HG02798 (cell line): ENCODE measurements around the gene CDC42BPA.

Experiments used
- ATAC-seq: cut with Tn5 transposase; IDR thresholded peaks from one replicate; pipeline ENCODE4 v1.9.1; 2021; ENCODE audit warnings: mild to moderate bottlenecking; ENCODE audit not compliant: unreplicated experiment, poor library complexity

The CDC42BPA gene

DNA sequence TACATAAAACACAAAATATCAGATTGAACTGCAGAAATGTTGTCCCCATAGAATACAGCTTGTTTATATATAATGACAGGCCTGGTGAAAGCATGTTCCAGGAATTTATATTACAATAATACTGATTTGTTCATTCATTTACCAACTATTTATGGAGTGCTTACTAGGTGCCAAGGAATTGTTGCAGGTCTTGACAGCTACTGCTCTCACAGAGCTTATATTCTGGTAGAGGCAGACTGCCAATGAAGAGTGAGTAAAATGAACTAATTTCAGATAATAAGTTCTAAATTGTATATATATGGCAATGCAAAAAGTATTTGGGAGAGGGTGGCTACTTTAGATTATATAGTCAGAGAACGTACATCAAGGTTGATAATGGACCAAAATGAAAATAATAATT, 226.2 kb downstream of the CDC42BPA start:
- no peak for ATAC-seq

DNA sequence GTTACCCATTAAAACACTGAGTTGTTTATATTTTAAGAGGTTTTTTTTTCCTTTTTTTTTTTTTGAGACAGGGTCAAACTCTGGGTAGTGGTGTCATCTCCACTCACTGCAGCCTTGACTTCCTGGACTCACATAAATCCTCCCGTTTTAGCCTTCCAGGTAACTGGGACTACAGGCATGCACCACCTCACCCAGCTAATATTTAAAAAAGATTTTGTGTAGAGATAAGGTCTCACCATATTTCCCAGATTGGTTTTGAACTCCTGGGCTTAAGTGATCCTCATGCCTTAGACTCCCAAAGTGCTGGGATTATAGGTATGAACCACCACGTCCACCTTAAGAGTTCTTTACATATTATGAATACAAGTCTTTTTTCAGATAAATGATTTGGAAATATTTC, 231.7 kb downstream of the CDC42BPA start:
- ATAC-seq = no peak

DNA sequence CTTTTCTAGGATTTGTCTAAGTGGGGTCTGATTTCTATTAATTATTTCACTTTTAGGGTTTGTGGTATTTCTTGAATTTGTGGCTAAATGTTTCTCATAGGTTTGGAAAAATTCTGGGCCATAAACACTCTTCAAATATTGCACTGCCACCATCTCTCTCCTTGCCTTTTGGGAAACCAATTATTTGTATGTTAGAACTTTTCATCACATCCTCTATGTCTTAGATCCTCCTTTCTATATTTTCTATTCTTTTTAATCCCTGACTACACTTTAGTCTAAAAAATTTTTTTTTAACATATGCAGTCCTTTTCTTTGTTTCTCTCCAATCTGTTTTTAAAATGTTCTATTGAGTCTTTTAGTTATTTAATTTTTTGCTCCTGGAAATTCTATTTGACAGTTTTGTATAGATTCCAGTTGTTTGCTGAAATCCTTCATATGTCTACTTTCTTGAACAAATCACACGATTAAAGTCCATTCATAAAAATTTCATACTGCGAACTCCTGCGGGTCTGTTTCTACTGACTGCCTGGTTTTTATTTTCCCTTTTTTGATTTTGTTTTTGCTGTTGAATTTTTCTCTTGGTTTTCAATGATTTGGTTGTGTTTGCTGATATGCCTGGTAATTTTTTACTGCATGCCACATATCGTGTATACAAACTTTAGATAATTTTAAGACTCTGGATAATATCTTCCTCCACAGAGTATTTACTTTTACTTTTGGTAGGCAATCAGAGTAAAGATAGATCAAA, 235.1 kb downstream of the CDC42BPA start:
- ATAC-seq = no peak

DNA sequence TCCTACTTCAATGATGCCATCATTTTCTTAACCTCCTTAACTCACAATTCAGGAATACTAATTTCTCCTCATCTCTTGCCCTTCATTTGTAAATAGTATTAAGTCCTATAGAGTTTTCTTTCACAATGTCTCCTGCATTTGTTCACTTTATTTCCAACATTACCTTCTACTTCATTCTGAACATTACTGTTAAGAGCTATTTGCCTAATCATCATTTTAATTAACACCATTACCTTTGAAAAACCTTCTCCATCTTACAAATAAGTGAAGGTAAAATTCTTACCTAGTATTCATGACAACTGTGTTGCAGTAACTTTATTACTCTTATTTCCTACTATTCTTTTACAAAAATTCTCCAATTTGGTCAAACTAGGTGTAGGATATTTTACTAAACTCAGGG, 240.5 kb downstream of the CDC42BPA start:
- no peak for ATAC-seq

DNA sequence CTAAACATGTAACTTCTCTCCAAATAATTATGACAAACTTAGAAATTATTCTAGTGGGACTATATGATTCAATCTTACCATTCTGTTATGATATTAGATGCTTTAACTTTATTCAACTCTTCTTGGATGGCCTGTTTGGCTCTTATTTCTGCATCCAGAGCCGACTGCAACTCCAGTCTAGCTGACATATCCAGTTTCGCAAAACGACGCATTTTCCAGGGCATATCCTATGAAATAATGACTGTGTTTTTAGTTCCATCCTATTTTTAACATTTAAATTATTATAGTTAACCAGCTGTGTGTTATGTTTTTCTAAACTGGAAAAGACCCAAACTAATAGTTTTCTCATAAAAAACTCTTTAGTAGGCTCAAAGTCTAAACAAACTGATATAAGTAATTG, 244.5 kb downstream of the CDC42BPA start:
- ATAC-seq = no peak

DNA sequence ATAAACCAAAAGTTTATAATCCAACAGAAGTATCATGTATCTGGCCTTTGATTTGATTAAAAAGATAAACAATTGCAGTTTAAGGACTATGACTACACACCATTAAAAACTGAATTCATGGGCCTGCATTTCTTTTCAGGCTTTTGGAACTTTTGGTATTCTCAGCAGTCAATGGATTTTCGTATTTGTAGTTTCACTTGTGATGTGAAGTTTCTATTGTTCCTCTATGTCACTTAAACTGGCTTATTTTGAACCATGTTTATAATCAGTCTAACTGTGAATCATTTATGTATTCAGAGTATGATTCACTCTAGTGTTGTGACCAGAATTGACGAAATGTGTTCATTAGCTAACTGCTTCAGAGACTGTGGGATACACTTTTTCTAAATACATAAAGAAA, 245.3 kb downstream of the CDC42BPA start:
- ATAC-seq = peak; percentile 49

DNA sequence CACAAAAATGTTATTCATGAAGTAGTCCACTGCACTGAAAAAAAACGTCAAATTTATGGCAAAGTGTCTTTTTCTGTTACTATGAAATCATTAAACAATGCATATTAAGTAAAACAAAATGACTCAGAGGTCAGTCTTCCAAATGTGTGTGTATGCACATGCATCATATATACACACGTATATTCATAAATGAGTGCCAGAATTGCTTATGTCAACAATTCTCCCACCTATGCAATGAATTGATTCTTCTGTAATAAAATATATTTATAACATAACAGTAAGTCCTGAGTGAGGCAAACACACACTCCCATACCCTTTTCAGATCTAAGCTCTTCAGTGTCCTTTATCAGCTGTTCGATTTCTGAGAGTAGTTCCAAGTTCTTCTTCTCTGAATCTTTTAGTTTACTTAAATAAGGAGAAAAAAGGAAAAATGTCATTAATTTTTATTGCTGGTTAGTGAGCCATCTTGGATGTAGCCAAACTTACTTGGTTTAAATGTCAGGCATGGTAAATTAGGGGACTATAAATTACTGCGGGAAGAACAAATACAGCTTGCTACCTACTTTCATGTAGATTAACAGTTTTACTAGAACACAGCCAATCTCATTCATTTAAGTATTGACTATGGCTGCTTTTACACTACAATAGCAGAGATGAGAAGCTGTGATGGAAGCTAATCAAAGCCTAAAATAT, 246.3 kb downstream of the CDC42BPA start:
- no peak for ATAC-seq

DNA sequence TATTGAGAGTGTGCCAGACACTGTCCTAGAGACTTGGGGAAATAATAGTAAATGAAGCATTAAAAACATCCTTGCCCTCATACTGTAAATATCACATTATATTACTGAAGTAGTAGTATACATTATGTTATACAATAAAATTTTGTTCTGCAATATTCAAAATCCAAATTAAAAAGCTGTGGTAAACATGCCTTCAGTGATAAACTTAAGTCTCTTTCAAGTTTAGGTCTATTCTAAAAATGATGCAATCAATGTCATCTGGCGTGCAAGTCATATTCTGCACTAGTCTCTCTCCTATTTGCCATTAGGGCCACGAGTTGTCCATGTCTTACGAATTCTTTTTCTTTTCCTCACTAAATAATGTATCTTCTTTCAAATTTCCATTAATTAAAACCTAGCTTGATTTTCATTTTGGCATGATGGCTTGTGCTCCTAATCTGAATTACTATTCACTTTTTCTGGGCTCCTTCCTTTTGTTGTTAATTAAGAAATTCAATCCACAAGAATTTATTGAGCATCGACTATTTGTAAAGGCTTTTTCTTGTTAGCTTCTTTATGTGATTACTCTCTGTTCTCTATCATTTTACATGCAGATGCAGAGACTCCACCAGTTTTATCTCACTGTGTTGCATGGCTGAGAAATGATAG, 247.5 kb downstream of the CDC42BPA start:
- no peak for ATAC-seq

DNA sequence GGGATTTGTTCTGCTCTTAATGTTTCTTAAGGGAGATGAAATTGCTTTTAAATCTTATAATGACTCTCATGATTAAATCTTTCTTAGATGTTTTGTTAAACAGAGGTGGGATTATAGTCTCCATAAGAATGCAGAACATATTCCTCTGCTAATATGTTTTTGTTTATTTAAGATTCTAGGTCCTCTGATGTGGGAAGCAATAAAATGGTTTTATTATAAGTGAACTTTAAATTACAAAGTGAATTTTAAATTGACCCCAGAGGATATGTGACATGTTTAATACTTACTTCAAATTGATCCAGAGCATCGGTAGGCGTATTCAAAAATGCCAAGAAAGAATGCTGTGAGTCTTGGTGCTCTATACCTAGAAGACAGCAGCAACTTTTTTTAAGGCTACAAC, 248.8 kb downstream of the CDC42BPA start:
- ATAC-seq = no peak

DNA sequence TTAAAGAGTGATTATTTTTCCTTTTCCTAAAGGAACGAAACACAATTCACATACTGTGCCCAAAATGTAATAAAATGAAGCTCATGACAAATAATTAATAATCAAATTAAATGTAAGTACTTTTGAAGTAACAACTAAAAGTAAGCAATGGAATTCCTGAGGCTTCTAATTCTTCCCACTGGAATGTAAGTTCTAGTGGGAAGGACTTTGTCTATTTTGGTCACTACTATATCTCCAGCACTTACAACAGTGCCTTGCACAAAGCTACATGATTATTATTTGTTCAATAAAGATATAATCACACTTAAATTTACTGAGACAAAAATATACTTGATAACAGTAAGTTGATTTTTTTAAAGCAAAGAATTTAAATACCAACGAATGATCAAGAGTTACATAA, 249.4 kb downstream of the CDC42BPA start:
- no peak for ATAC-seq

DNA sequence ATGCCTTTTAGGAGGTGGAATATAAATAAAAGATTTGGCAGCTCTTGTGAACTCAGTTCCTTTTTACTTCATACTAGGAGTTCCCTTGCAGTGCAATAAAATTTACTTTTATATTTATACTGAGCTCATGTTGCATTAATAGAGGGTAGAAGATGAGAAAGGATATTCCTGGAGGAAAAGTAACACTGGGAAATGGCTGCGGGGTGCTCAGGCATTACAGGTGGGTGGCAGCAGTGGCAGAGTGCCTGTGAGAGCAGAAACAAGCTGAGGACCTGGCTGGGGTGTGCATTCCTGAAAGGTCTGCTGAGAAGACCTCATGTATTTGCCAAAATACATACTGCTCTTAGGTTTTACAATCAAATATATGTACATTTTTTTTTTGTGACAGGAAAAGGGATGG, 251.3 kb downstream of the CDC42BPA start:
- no peak for ATAC-seq

DNA sequence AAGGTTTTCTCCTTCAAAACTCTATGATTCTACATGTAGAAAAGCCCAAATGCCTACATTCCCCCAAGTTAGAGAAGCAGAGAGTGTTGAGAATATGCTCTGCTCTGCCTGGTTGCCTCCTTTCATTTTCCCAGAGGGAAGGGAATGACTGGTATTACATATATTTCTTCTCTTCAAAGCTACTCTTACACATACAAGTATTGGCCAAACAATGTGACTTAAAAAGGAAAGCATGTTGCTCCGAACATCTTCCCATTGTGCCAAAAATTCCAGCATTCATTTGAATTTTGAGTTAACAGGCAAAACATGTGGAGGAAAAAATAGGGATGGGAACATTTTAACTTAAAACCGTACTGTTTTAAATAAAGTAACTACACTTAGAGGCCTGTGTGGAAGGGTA, 253.0 kb downstream of the CDC42BPA start:
- ATAC-seq = no peak

DNA sequence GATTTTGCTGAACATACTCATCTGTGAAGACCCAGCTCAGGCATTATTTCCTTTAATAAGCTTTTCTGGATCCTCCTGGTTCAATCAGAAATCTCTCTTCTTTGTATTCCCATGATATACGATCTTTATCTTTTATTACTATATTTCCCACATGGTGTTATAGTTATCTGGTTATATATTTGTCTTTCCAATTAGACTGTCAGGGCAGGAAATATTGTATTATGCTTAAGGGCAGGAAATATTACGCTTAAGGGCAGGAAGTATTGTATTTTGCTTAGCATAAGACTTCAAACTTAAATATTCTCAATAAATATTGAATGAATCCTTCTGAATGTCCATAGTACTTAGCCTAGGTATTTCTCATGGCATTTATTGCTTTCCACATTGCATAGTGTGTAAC, 256.0 kb downstream of the CDC42BPA start:
- no peak for ATAC-seq

DNA sequence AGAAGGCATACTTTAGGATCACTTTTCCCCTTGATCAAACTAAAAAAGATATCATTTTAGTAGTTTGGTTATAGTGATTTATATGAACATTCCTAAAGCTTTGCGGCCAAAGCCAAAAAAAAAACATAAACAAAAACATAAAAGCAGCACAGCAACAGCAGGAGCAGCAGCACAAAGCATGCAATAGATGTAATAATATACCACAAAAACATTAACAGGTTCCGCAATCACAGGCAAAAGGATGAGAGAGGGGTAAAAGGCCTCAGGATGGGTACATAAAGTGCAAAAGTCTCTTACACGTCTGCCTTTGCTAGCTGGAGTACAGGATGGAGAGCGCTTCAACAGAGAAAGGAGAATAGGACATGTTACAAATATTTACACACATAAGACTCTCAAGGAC, 259.2 kb downstream of the CDC42BPA start:
- no peak for ATAC-seq

DNA sequence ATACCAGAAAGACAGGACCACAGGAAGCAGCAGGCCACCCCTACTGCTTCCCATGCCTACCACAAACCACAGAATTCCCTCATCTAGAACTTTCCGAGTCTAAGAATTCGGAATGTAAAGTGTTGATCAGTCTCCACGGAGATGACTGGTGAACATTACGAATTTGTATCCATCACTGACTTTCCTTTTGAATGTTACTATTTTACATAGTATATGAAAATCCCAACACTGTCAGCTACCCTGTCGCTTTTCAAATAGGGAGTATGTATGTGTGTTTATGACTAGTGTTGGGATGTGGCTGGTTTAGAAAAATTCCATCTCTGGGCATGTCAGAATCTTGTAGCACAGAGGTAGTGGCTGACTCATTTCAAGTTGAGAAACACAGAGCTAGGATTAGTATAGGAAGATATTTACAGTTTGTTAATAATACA, 260.0 kb downstream of the CDC42BPA start:
- ATAC-seq = no peak

DNA sequence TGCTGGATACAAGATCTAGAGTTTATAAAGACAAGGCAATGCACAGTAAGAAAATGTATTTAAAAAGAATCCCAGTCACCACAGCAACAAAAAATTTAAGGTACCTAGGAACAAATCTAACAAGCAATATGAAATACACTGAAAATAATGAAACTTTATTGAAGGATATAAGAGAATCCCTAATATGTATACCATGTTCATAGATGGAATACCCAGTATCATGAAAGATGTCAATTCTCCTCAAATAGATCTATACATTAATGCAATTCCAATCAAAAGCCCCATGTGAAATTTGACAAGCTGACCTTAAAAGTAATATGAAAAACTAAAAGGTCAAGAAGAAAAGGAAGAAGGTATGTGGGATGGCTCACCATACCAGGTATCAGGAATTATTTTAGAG, 269.0 kb downstream of the CDC42BPA start:
- no peak for ATAC-seq

DNA sequence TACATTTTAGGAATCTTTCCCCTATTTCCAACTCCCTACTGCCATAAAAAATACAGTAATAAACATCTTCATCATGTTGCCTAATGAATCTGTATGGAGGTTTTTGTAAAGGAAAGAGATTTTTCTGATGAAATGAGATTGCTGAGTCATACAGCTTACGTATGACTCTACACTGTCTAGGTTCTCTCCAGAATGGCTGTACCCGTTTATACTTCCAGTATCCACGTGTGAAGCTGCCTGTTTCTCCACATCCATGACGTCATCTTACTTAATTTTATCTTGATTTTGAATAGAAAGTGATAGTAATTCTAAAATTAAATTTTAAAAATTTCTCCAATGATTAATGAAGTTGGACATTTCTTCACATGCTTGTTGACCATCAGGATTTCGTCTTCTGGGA, 274.5 kb downstream of the CDC42BPA start:
- no peak for ATAC-seq

DNA sequence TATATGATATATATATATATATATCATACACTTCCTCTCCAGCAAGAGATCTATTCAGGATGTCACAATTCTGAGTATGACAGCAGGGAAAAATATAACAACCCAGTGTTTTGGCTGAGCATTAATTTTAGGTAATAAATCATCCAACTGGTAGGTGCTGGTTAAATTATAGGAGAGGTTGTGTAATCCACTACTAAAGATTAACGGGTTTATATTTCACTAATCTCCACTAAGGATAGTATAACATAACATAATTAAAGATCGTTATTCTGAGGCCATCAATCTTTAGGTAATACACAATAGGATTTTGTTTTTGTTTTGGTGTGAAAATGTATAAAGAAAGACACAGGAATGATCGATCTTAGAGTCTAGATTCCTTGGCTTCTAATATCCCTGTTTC, 276.0 kb downstream of the CDC42BPA start:
- ATAC-seq = no peak

DNA sequence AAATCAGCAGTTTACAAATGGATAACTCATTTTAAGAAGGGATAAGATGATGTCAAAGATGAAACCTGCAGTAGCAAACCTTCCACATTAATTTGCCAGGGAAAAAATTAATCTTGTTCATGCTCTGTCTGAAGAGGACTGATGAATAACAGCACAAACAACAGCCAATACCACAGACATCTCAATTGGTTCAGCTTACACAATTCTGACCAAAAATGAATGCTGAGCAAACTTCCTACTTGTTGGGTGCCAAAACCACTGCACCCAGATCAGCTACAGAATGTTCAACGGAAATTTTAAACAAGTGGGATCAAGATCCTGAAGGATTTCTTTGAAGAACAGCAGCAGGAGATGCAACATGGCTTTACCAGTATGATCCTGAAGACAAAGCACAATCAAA, 279.9 kb downstream of the CDC42BPA start:
- ATAC-seq = no peak

DNA sequence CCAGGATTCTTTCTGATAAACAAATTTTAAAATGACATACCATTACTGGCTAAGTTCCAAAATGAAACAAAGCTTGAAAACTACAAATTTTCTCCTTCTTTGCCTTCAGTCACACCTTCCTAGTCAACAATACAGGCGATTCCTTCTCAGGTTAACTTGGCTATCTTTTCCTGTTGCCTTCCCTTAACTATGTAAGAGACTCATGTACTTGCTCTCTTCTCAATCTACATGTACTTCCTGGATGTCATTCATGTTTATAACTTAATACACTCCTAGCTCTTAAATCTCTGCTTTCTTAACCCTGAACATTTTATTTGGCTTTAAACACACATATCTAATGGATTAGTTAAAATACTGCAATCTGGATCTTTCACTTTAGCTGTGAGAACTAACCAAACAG, 281.2 kb downstream of the CDC42BPA start:
- no peak for ATAC-seq

DNA sequence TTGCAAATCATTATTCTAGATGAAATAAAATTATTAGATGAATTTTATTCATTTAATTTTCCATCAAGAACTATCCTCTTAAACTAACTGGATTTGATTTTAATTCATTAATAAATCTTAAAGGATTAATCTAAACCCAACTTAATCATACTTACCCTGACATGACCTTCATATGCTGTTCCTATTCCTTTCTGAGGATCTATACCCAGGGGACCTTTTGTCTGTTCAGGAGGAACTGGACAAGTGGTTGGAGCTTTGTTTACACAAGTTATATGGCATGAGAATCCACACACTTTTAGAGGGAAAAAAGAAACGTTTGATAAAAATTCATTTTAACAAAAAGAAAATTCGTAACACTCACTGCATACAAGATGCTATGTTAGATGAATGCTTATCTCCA, 283.0 kb downstream of the CDC42BPA start:
- no peak for ATAC-seq

DNA sequence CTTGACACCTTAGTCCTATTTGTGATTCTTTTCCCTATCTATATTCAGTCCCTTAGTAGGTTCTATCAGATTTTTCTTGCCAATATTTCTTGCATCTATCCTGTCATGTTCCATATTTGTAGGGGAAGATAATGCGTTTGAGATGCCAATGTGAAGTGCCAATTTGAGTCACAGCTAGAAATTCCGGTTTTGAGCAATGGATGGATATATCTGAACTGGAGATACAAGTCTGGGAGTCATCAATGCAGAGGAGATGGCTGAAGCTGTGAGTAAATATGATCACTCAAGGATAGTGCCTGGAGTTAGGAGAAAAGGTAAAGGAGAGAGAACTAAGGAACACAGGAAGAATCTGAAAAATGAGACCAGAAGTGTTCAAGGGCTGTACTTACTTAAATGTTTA, 284.4 kb downstream of the CDC42BPA start:
- ATAC-seq = no peak
